ENCODE measurements around the gene ZFPL1. TPM values are rescaled to one million over a fixed set of nuclear protein-coding genes. Genes with fewer than 3 reads are reported as not detected.

ZFPL1 gene
- total RNA-seq, 4 donors from 2014 or later = 24.0 to 52.2 (median 32.2) TPM

GRCh38 chr11:65057526-65057925, 26.5 kb upstream of the ZFPL1 start:
- no peak for DNase-seq
- Histone ChIP-seq H3K27me3 (peaks cover 0 to 11% (median 0%) of the 10 kb centered on the region in 4 donors), H3K36me3 (no peaks in the 10 kb centered on the region), H3K4me1 (no peaks in the 10 kb centered on the region), H3K9me3 (no peaks in the 10 kb centered on the region), H3K4me3 (no peak overlapping the region), H3K27ac (no peak overlapping the region)
- intact Hi-C loops (cut with DNase I) = no loop called here
- no peak for TF ChIP-seq CTCF (IDR thresholded peaks at IDR 0.05)
- 90% methylated on average over 6 of the region's 7 CpGs; no CpG with 5 or more reads in 1 of the 2 donors for WGBS, 2 donors

GRCh38 chr11:65058012-65058411, 26.0 kb upstream of the ZFPL1 start:
- TF ChIP-seq POLR2A (IDR thresholded peaks at IDR 0.05) (no peak), CTCF (IDR thresholded peaks at IDR 0.05) (no peak)
- no peak overlapping the region for H3K27ac ChIP-seq
- intact Hi-C loops (cut with DNase I) = no loop called here
- H3K4me3 ChIP-seq = no peak overlapping the region
- no peaks in the 10 kb centered on the region for H3K4me1 ChIP-seq
- DNase-seq = no peak
- H3K36me3 ChIP-seq = no peaks in the 10 kb centered on the region
- H3K27me3 ChIP-seq = peaks cover 0 to 10% (median 0%) of the 10 kb centered on the region in 4 donors
- no peaks in the 10 kb centered on the region for H3K9me3 ChIP-seq
- 60 to 95% methylated on average over 1 to 4 of the region's 13 CpGs for WGBS, 2 donors

GRCh38 chr11:65058419-65059054, 25.5 kb upstream of the ZFPL1 start, which contains the start of gene NAALADL1:
Gene NAALADL1, minus strand, starts transcription at chr11:65058553. Its CDS starts 32 bp downstream, at chr11:65058521.
- Histone ChIP-seq H3K4me1 (no peaks in the 10 kb centered on the region), H3K27me3 (peaks cover 0 to 5% (median 0%) of the 10 kb centered on the region in 4 donors), H3K27ac (no peak within 1 kb of the TSS), H3K4me3 (no peak within 1 kb of the TSS), H3K9me3 (no peaks in the 10 kb centered on the region), H3K36me3 (no peaks in the 10 kb centered on the region)
- intact Hi-C loops (cut with DNase I) = no loop called here
- TF ChIP-seq CTCF (IDR thresholded peaks at IDR 0.05) (no peak), POLR2A (IDR thresholded peaks at IDR 0.05) (no peak)
- DNase-seq = no peak
- WGBS, 2 donors = 74 to 91% methylated on average over 3 of the region's 8 CpGs

GRCh38 chr11:65059523-65059922, 24.5 kb upstream of the ZFPL1 start:
- Histone ChIP-seq H3K27ac (no peak overlapping the region), H3K36me3 (no peaks in the 10 kb centered on the region), H3K9me3 (no peaks in the 10 kb centered on the region), H3K4me1 (no peaks in the 10 kb centered on the region), H3K27me3 (no peaks in the 10 kb centered on the region), H3K4me3 (no peak overlapping the region)
- 63 to 77% methylated on average over 3 of the region's 3 CpGs for WGBS, 2 donors
- no peak for DNase-seq
- intact Hi-C loops (cut with DNase I) = no loop called here
- no peak for TF ChIP-seq POLR2A (IDR thresholded peaks at IDR 0.05)
- no peak for TF ChIP-seq CTCF (IDR thresholded peaks at IDR 0.05)

GRCh38 chr11:65059959-65060824, 23.8 kb upstream of the ZFPL1 start:
- no peaks in the 10 kb centered on the region for H3K4me1 ChIP-seq
- no peaks in the 10 kb centered on the region for H3K9me3 ChIP-seq
- H3K4me3 ChIP-seq = no peak overlapping the region
- no peak overlapping the region for H3K27ac ChIP-seq
- WGBS, 2 donors = 43 to 55% methylated on average over 7 to 9 of the region's 10 CpGs
- intact Hi-C loops (cut with DNase I) = no loop called here
- DNase-seq = no peak
- TF ChIP-seq POLR2A (IDR thresholded peaks at IDR 0.05) = no peak
- TF ChIP-seq CTCF (IDR thresholded peaks at IDR 0.05) = no peak
- no peaks in the 10 kb centered on the region for H3K27me3 ChIP-seq
- H3K36me3 ChIP-seq = no peaks in the 10 kb centered on the region
